ENCODE data around the gene NUP43. TPM values are rescaled to one million over a fixed set of nuclear protein-coding genes. Genes with fewer than 3 reads are reported as not detected.

NUP43 gene
- total RNA-seq, 4 donors from 2014 or later: 16.1 to 64.4 (median 16.3) TPM

DNA sequence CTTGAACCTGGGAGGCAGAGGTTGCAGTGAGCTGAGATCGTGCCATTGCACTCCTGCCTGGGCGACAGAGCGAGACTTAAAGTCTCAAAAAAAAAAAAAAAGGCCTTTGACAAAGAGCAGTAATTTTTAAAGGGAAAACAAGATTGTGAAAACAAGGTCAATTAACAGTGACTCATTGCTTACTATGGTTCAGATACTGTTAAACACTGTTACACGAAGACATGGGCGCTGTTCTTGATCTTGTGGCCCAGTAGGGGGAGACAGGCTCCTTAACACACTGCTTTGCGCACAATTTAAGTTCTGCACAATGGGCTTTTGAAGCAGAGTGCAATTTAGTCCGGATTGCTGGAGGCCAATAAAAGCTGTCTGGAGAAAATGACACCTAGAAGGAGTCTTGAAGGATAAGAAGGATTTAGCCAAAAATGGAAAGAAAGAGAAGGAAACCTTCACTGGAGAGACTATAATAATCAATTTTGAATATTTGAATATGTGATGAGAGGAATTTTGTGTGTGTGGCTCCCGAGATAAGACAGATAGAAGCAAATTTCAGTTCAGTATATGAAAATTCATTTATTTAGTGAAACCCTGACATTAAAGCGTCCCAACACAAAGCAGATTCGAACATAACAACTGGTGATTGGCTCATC, 22.4 kb downstream of the NUP43 start:
- H3K27ac ChIP-seq: no peak overlapping the region
- peaks cover 0 to under 1% (median 0%) of the 10 kb centered on the region in 4 donors for H3K4me1 ChIP-seq
- no peaks in the 10 kb centered on the region for H3K27me3 ChIP-seq
- H3K9me3 ChIP-seq: no peaks in the 10 kb centered on the region
- TF ChIP-seq, protein P1, sequence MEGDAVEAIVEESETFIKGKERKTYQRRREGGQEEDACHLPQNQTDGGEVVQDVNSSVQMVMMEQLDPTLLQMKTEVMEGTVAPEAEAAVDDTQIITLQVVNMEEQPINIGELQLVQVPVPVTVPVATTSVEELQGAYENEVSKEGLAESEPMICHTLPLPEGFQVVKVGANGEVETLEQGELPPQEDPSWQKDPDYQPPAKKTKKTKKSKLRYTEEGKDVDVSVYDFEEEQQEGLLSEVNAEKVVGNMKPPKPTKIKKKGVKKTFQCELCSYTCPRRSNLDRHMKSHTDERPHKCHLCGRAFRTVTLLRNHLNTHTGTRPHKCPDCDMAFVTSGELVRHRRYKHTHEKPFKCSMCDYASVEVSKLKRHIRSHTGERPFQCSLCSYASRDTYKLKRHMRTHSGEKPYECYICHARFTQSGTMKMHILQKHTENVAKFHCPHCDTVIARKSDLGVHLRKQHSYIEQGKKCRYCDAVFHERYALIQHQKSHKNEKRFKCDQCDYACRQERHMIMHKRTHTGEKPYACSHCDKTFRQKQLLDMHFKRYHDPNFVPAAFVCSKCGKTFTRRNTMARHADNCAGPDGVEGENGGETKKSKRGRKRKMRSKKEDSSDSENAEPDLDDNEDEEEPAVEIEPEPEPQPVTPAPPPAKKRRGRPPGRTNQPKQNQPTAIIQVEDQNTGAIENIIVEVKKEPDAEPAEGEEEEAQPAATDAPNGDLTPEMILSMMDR (IDR thresholded peaks at IDR 0.05): peak in 5 of 6 experiments; percentile 24 to 92 (median 85)
- no peak for TF ChIP-seq POLR2A (IDR thresholded peaks at IDR 0.05)
- H3K36me3 ChIP-seq: peaks cover 0 to 5% (median 0%) of the 10 kb centered on the region in 3 donors
- no peak overlapping the region for H3K4me3 ChIP-seq
- peak in 2 of 3 donors; percentile 29 to 77 for DNase-seq

DNA sequence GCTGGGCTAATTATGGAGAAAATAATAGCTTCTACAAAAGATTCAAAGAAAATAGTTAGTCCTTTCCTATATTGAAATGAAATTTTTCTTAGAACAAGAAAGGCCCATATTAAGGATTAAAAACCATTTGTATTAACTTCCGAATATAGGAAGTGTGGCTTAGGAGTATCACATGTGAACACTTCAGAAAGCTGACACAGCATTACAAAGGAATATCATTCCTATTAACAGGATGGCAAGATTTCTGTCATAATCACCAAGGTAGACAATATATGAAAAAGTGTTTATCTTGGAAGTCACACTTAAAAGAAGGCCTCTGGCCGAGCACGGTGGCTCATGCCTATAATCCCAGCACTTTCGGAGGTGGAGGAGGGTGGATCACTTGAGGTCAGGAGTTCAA, 23.1 kb downstream of the NUP43 start:
- H3K4me3 ChIP-seq: no peak overlapping the region
- peaks cover 0 to 4% (median 0%) of the 10 kb centered on the region in 4 donors for H3K4me1 ChIP-seq
- H3K27me3 ChIP-seq: no peaks in the 10 kb centered on the region
- no peak overlapping the region for H3K27ac ChIP-seq
- no peak for DNase-seq
- no peaks in the 10 kb centered on the region for H3K36me3 ChIP-seq
- TF ChIP-seq POLR2A (IDR thresholded peaks at IDR 0.05): no peak
- TF ChIP-seq, protein P1 (IDR thresholded peaks at IDR 0.05): no peak
- H3K9me3 ChIP-seq: no peaks in the 10 kb centered on the region

DNA sequence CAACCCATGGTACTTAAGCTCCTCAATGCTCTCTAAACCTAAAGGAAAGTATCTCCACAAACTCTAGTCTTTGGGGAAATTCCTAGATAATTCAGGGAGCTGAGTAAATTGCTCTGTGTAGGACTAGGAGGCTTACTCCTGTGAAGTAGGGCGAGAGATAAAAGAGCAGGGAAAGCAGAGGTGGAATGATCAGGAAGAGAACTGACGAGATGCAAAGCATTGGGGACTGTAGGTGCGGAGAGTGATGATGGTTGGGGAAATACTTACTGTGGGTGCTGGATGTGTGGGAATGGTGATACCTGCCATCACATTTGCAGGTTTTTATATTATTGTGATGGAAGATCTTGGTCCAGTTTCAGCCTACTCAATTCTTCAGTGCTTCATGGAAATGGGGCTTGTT, 26.8 kb downstream of the NUP43 start:
- no peak overlapping the region for H3K4me3 ChIP-seq
- no peaks in the 10 kb centered on the region for H3K27me3 ChIP-seq
- TF ChIP-seq, protein P1 (IDR thresholded peaks at IDR 0.05): no peak
- TF ChIP-seq POLR2A (IDR thresholded peaks at IDR 0.05): no peak

DNA sequence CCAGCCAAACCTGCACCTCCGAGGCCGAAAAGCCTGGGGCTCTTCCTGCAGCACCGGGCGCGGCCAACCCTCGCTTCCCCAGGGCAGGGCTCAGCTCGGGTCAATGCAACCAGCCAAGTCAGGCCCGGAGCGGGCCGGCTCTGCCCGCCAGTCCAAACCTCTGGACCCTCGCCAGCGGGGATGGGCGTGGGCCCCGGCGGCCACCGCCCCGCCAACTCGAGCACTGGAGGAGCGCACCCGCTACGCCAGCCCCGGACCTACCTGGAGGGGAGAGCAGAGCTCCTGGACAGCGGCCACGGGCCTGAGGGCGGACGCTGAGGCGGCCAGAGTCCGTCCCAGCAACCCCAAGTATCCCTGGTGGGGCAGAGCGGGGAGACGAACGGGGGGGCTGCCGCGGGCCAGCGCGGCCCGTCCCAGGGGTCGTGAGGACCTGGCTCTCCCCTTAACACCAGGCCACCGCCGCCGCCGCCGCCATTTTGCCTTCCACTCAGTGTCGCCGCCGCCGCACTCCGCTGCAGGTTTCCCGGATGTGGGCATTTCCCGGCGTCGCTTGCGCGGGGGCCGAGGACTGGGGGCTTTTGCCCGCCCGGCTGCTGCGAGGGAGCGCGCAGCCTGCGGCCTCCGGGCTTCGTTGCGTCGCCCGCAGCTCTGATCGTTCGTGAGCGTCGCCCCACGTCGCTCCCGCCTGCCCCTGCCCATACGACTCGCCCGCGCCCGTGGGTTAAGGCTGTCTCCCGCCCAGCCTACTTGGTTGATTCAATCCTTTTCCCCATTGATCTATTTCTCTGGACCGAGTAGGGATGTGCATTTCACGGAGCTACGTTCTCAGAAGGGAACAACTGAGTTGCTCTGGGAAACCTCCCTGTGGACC, 28.5 kb downstream of the NUP43 start, which contains the start of gene LATS1:
TSS of gene LATS1 (minus strand) at position 514 of the 871 bp plus-strand sequence. CDS start 15,975 bp downstream, outside the sequence.
- peak; percentile 92 to 95 (median 93) for DNase-seq
- Histone ChIP-seq H3K4me1 (peaks cover 0 to 19% (median 4%) of the 10 kb centered on the region in 4 donors), H3K27me3 (no peaks in the 10 kb centered on the region), H3K36me3 (no peaks in the 10 kb centered on the region), H3K4me3 (peak within 1 kb of the TSS; percentile 73 to 98 (median 86)), H3K27ac (peak within 1 kb of the TSS; percentile 94 to 97 (median 95)), H3K9me3 (no peaks in the 10 kb centered on the region)
- TF ChIP-seq, protein P1 (IDR thresholded peaks at IDR 0.05): no peak
- peak; percentile 72 to 73 for TF ChIP-seq POLR2A (IDR thresholded peaks at IDR 0.05)

More for the DNA sequence above, 26.8 kb downstream of the NUP43 start:
- Histone ChIP-seq H3K9me3 (no peaks in the 10 kb centered on the region), H3K4me1 (peaks cover 0 to 19% (median 4%) of the 10 kb centered on the region in 4 donors), H3K27ac (no peak overlapping the region), H3K36me3 (no peaks in the 10 kb centered on the region)
- DNase-seq: no peak

DNA sequence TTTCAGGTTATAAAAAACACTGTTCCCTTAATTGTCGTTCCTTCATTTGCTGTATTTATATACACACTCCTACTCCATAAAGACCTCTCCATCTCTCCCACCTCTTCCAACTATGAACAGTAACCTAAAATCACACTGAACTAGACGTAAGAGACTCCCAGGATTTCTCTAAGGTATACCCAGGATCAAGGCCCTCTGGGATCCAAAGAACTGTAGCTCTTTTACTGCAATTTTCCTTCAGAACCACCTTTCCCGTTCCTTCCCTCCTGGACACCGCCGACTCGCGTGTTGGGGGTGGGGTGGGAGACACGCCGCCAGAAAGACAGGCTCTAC, 29.1 kb downstream of the NUP43 start:
- no peak for TF ChIP-seq POLR2A (IDR thresholded peaks at IDR 0.05)
- TF ChIP-seq, protein P1 (IDR thresholded peaks at IDR 0.05): no peak
- Histone ChIP-seq H3K27me3 (no peaks in the 10 kb centered on the region), H3K4me3 (peak overlapping the region; percentile 73 to 98 (median 86)), H3K27ac (peak overlapping the region; percentile 94 to 97 (median 95)), H3K4me1 (peaks cover 0 to 19% (median 4%) of the 10 kb centered on the region in 4 donors), H3K36me3 (no peaks in the 10 kb centered on the region), H3K9me3 (no peaks in the 10 kb centered on the region)
- no peak for DNase-seq
